ENCODE measurements around the gene NLRP1.

NLRP1 gene

DNA sequence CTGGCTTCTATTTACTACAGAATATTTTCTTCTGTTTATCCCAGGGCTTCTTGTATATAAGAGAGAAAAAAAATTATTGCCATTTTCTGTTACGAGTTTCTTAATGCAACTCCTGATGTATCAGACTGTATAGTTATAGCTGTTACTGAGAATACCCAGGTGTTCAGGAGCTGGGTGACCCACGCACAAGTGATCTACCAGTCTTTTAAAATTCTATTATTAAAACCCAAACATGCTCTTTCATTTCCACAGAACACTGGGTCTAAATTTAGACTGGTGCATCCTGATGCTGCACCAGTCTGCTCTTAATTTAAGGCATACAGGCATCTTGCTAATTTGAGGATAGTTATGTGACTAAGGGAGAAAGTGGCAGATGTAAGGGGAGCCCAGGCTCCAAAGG, 31.2 kb upstream of the NLRP1 start:
- no peak overlapping the region for H3K4me3 ChIP-seq (ENCODE audit: low read length in 2 of 2)
- no peaks in the 10 kb centered on the region for H3K9me3 ChIP-seq (ENCODE audit: control insufficient read depth in 2 of 2, low read length in 2 of 2)
- no peaks in the 10 kb centered on the region for H3K4me1 ChIP-seq (ENCODE audit: control insufficient read depth in 2 of 2, insufficient read depth in 2 of 2, low read length in 2 of 2)
- no peaks in the 10 kb centered on the region for H3K27me3 ChIP-seq (ENCODE audit: control insufficient read depth in 2 of 2, insufficient read depth in 2 of 2, low read length in 2 of 2)
- H3K36me3 ChIP-seq (ENCODE audit: control insufficient read depth in 2 of 2, insufficient read depth in 2 of 2, low read length in 2 of 2): no peaks in the 10 kb centered on the region
- H3K9ac ChIP-seq (ENCODE audit: low read depth in 1 of 2, low read length in 2 of 2): no peak overlapping the region
- no peak overlapping the region for H3K27ac ChIP-seq (ENCODE audit: low read depth in 2 of 2, low read length in 2 of 2)

DNA sequence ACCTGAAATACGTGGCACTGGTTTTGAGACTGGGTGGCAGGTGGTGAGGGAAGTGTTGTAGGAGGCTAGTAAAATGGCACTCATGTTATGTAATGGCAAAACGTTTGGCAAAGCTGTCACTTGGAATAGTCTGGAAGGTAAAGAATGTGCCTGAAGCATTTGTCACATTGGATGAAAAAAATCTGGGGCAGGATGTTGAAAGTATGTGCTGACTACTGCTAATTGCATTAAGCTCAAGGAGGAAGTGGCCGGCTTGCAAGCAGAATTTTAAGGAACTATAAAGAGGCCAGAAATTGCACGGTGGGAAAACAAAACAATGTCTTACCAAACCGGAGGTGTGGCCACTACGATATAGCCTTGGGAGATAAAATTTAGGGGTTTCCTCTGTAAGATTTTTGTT, 26.6 kb upstream of the NLRP1 start:
- Histone ChIP-seq H3K4me3 (ENCODE audit: low read length in 2 of 2) (no peak overlapping the region), H3K36me3 (ENCODE audit: control insufficient read depth in 2 of 2, insufficient read depth in 2 of 2, low read length in 2 of 2) (no peaks in the 10 kb centered on the region), H3K27me3 (ENCODE audit: control insufficient read depth in 2 of 2, insufficient read depth in 2 of 2, low read length in 2 of 2) (no peaks in the 10 kb centered on the region), H3K9me3 (ENCODE audit: control insufficient read depth in 2 of 2, low read length in 2 of 2) (no peaks in the 10 kb centered on the region), H3K4me1 (ENCODE audit: control insufficient read depth in 2 of 2, insufficient read depth in 2 of 2, low read length in 2 of 2) (no peaks in the 10 kb centered on the region), H3K9ac (ENCODE audit: low read depth in 1 of 2, low read length in 2 of 2) (no peak overlapping the region), H3K27ac (ENCODE audit: low read depth in 2 of 2, low read length in 2 of 2) (no peak overlapping the region)

DNA sequence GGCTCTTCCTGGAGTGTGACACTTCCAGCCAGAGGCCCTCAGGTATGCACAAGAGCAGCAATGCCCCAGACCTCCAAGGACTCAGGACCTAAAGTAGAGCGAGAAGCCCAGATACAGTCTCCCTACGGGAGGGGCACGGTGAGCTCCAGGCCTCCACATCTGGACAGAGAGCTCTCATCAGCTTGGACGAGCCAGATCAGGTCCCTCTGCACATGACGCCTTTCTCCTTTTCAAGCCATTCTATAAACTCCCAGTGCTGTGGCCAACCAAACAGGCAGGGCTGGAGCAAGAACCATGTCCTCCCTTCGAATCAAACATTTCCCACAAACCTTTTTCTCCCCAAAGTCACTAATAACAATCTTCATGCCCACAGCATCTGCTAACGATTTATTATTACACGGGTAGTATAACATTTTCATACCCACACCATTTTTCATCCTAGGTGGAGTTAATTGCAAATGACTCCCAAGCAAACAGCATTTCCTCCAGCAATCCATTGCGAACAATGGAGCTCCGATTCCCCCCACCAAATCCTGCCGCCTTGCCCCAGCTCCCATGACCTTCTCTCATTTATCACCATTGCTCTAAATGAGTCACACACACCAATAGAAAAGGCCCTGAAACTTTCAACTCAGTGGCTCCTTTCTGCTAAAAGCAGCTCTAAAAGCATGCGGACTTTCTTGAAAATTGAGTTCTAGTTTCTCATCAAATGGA, 24.2 kb upstream of the NLRP1 start:
- Histone ChIP-seq H3K9ac (ENCODE audit: low read depth in 1 of 2, low read length in 2 of 2) (no peak overlapping the region), H3K4me3 (ENCODE audit: low read length in 2 of 2) (no peak overlapping the region), H3K27ac (ENCODE audit: low read depth in 2 of 2, low read length in 2 of 2) (no peak overlapping the region), H3K36me3 (ENCODE audit: control insufficient read depth in 2 of 2, insufficient read depth in 2 of 2, low read length in 2 of 2) (no peaks in the 10 kb centered on the region), H3K4me1 (ENCODE audit: control insufficient read depth in 2 of 2, insufficient read depth in 2 of 2, low read length in 2 of 2) (no peaks in the 10 kb centered on the region), H3K9me3 (ENCODE audit: control insufficient read depth in 2 of 2, low read length in 2 of 2) (no peaks in the 10 kb centered on the region), H3K27me3 (ENCODE audit: control insufficient read depth in 2 of 2, insufficient read depth in 2 of 2, low read length in 2 of 2) (no peaks in the 10 kb centered on the region)

DNA sequence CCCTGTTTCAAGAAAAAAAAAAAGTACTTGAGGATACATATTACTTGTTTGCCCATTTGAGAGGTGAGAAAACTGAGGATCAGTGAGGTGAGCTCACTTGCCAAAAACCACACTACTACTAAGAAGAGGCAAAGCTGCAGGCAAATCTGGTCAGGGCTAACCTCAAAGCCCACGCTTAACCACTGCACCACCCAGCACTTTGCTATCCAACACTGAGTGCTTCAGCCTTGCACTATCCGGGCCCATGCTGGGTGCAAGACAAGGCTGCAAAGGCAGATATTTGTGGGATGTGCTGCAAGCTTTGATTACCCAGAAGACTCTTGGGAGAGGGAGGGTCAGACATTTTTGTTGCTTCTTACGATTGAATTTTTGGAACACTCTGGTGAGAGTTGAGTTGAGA, 23.6 kb upstream of the NLRP1 start:
- no peak overlapping the region for H3K27ac ChIP-seq (ENCODE audit: low read depth in 2 of 2, low read length in 2 of 2)
- H3K9me3 ChIP-seq (ENCODE audit: control insufficient read depth in 2 of 2, low read length in 2 of 2): no peaks in the 10 kb centered on the region
- H3K9ac ChIP-seq (ENCODE audit: low read depth in 1 of 2, low read length in 2 of 2): no peak overlapping the region
- H3K27me3 ChIP-seq (ENCODE audit: control insufficient read depth in 2 of 2, insufficient read depth in 2 of 2, low read length in 2 of 2): no peaks in the 10 kb centered on the region
- no peak overlapping the region for H3K4me3 ChIP-seq (ENCODE audit: low read length in 2 of 2)
- H3K36me3 ChIP-seq (ENCODE audit: control insufficient read depth in 2 of 2, insufficient read depth in 2 of 2, low read length in 2 of 2): no peaks in the 10 kb centered on the region
- H3K4me1 ChIP-seq (ENCODE audit: control insufficient read depth in 2 of 2, insufficient read depth in 2 of 2, low read length in 2 of 2): no peaks in the 10 kb centered on the region

DNA sequence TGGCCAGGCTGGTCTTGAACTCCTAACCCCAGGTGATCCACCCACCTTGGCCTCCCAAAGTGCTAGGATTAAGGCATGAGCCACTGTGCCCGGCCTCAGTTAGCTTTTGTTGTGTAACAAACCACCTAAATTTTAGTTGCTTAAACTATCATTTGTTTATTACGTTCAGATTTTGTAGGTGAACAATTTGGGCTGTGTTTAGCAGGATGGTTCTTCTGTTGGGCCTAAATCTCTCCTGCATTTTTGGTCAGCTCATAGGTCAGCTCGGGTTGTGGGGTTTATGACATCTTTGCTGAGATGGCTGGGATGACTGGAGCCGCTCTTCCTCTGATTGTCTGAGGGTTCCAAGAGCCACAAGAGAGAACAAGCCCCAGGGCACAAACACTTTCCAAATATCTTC, 21.1 kb upstream of the NLRP1 start:
- Histone ChIP-seq H3K36me3 (ENCODE audit: control insufficient read depth in 2 of 2, insufficient read depth in 2 of 2, low read length in 2 of 2) (no peaks in the 10 kb centered on the region), H3K27me3 (ENCODE audit: control insufficient read depth in 2 of 2, insufficient read depth in 2 of 2, low read length in 2 of 2) (no peaks in the 10 kb centered on the region), H3K9ac (ENCODE audit: low read depth in 1 of 2, low read length in 2 of 2) (no peak overlapping the region), H3K4me1 (ENCODE audit: control insufficient read depth in 2 of 2, insufficient read depth in 2 of 2, low read length in 2 of 2) (no peaks in the 10 kb centered on the region), H3K9me3 (ENCODE audit: control insufficient read depth in 2 of 2, low read length in 2 of 2) (no peaks in the 10 kb centered on the region), H3K4me3 (ENCODE audit: low read length in 2 of 2) (no peak overlapping the region), H3K27ac (ENCODE audit: low read depth in 2 of 2, low read length in 2 of 2) (no peak overlapping the region)

DNA sequence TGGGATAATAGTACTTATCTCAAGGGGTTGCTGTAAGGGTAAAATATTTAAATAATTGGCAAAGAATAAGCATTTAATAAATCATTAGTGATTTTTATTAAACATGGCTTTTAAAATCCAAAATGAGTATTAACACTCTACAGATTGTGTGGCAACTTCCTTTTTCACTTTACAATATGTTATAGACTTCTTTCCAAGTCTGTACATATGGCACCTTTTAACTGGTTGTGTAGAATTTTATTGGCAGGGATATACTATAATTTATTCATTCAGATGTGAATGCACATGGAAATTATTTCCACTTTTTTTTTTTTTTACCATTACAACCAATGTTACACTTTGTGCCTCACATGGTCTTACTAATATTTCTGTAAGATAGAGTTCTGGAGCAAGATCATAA, 15.7 kb upstream of the NLRP1 start:
- Histone ChIP-seq H3K4me1 (ENCODE audit: control insufficient read depth in 2 of 2, insufficient read depth in 2 of 2, low read length in 2 of 2) (no peaks in the 10 kb centered on the region), H3K36me3 (ENCODE audit: control insufficient read depth in 2 of 2, insufficient read depth in 2 of 2, low read length in 2 of 2) (no peaks in the 10 kb centered on the region), H3K9me3 (ENCODE audit: control insufficient read depth in 2 of 2, low read length in 2 of 2) (no peaks in the 10 kb centered on the region), H3K27ac (ENCODE audit: low read depth in 2 of 2, low read length in 2 of 2) (no peak overlapping the region), H3K27me3 (ENCODE audit: control insufficient read depth in 2 of 2, insufficient read depth in 2 of 2, low read length in 2 of 2) (peaks cover 0 to 6% of the 10 kb centered on the region in 2 donors), H3K9ac (ENCODE audit: low read depth in 1 of 2, low read length in 2 of 2) (no peak overlapping the region), H3K4me3 (ENCODE audit: low read length in 2 of 2) (no peak overlapping the region)

DNA sequence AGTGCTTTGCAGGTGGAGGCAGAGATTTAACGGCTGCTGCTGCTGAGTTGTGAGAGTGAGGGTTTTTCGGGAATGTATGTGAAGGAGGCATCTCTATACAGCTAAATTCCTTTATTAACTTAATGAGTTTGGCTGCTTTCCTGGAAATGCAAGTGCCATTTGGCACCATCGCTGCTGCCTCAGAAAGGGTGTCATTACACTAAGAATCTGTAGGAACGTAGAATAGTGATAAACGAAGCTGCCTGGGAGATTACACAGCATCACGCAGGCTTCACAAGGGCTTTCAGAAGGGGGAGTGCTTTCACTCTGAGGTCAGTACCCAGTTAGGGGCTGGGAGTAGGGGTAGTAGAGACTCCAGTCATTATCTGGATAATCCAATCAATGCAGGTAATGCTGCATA, 14.1 kb upstream of the NLRP1 start:
- Histone ChIP-seq H3K9ac (ENCODE audit: low read depth in 1 of 2, low read length in 2 of 2) (no peak overlapping the region), H3K27ac (ENCODE audit: low read depth in 2 of 2, low read length in 2 of 2) (no peak overlapping the region), H3K27me3 (ENCODE audit: control insufficient read depth in 2 of 2, insufficient read depth in 2 of 2, low read length in 2 of 2) (peaks cover 0 to 9% of the 10 kb centered on the region in 2 donors)

DNA sequence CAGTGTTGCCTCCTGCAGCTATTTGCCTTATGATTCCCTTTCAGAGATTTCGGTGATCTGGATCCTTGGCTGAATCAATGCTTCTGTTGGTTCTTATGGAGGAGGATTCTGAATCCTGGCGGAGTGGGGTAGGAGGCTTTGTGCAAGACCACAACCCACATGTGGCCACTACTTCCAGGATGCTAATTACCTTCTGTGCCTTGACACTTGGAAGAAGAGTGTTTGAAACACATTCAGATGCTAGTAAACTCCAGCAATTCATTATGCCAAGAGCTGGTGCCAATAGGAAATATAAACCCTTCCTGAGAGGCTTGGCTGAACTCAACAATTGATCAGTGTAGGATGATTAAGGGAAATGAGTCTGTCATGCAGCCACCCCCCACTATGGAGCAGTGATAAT, 12.1 kb upstream of the NLRP1 start:
- Histone ChIP-seq H3K4me1 (ENCODE audit: control insufficient read depth in 2 of 2, insufficient read depth in 2 of 2, low read length in 2 of 2) (no peaks in the 10 kb centered on the region), H3K27ac (ENCODE audit: low read depth in 2 of 2, low read length in 2 of 2) (no peak overlapping the region), H3K9ac (ENCODE audit: low read depth in 1 of 2, low read length in 2 of 2) (no peak overlapping the region), H3K27me3 (ENCODE audit: control insufficient read depth in 2 of 2, insufficient read depth in 2 of 2, low read length in 2 of 2) (peaks cover 0 to 15% of the 10 kb centered on the region in 2 donors), H3K36me3 (ENCODE audit: control insufficient read depth in 2 of 2, insufficient read depth in 2 of 2, low read length in 2 of 2) (no peaks in the 10 kb centered on the region), H3K9me3 (ENCODE audit: control insufficient read depth in 2 of 2, low read length in 2 of 2) (no peaks in the 10 kb centered on the region), H3K4me3 (ENCODE audit: low read length in 2 of 2) (no peak overlapping the region)

More for the DNA sequence above, 14.1 kb upstream of the NLRP1 start:
- no peak overlapping the region for H3K4me3 ChIP-seq (ENCODE audit: low read length in 2 of 2)
- H3K36me3 ChIP-seq (ENCODE audit: control insufficient read depth in 2 of 2, insufficient read depth in 2 of 2, low read length in 2 of 2): no peaks in the 10 kb centered on the region
- H3K9me3 ChIP-seq (ENCODE audit: control insufficient read depth in 2 of 2, low read length in 2 of 2): no peaks in the 10 kb centered on the region
- no peaks in the 10 kb centered on the region for H3K4me1 ChIP-seq (ENCODE audit: control insufficient read depth in 2 of 2, insufficient read depth in 2 of 2, low read length in 2 of 2)

DNA sequence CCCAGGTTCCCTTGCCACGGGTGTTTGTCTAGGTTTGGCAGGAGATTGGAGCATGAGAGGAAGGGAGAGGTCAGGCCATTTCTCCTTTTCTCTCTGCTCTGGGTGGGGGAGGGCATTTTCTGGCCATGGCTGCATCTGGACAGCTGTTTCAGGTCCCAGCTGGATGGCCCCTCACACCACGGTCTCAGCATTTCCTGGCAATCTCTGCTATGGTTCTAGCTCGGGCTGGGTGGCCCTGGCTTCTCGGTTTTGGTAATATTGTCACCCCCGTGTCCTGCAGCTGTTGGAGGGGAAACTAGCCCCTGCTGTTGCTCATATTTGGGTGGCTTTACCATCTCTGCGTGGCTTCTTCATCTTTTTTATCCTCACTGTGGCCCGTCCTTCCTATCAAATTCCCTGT, 11.5 kb upstream of the NLRP1 start:
- no peak overlapping the region for H3K9ac ChIP-seq (ENCODE audit: low read depth in 1 of 2, low read length in 2 of 2)
- H3K4me1 ChIP-seq (ENCODE audit: control insufficient read depth in 2 of 2, insufficient read depth in 2 of 2, low read length in 2 of 2): no peaks in the 10 kb centered on the region
- no peaks in the 10 kb centered on the region for H3K9me3 ChIP-seq (ENCODE audit: control insufficient read depth in 2 of 2, low read length in 2 of 2)
- no peaks in the 10 kb centered on the region for H3K36me3 ChIP-seq (ENCODE audit: control insufficient read depth in 2 of 2, insufficient read depth in 2 of 2, low read length in 2 of 2)
- no peak overlapping the region for H3K27ac ChIP-seq (ENCODE audit: low read depth in 2 of 2, low read length in 2 of 2)
- no peak overlapping the region for H3K4me3 ChIP-seq (ENCODE audit: low read length in 2 of 2)
- peaks cover 0 to 15% of the 10 kb centered on the region in 2 donors for H3K27me3 ChIP-seq (ENCODE audit: control insufficient read depth in 2 of 2, insufficient read depth in 2 of 2, low read length in 2 of 2)

DNA sequence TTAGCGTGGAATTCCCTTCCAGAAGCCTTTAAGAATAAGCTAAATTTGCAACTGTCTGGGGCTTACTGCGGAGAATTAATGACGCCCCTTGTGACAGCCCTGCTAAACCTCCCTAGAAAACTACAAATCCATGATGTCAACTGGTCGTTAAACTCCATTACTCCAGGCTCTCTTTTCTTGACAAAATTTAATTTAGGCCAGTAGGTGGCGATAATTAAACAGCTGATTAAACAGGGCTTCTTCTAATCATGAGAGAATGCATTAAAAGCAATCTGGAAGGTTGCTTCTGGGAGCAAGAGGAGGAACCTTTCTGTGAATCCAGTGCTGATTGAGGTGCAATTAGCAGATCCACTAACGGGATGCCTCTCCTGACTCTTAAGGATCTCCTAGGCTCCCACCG, 8.1 kb upstream of the NLRP1 start:
- no peak overlapping the region for H3K4me3 ChIP-seq (ENCODE audit: low read length in 2 of 2)
- no peaks in the 10 kb centered on the region for H3K4me1 ChIP-seq (ENCODE audit: control insufficient read depth in 2 of 2, insufficient read depth in 2 of 2, low read length in 2 of 2)
- no peaks in the 10 kb centered on the region for H3K36me3 ChIP-seq (ENCODE audit: control insufficient read depth in 2 of 2, insufficient read depth in 2 of 2, low read length in 2 of 2)
- H3K9me3 ChIP-seq (ENCODE audit: control insufficient read depth in 2 of 2, low read length in 2 of 2): no peaks in the 10 kb centered on the region
- peaks cover 0 to 14% of the 10 kb centered on the region in 2 donors for H3K27me3 ChIP-seq (ENCODE audit: control insufficient read depth in 2 of 2, insufficient read depth in 2 of 2, low read length in 2 of 2)
- no peak overlapping the region for H3K27ac ChIP-seq (ENCODE audit: low read depth in 2 of 2, low read length in 2 of 2)
- H3K9ac ChIP-seq (ENCODE audit: low read depth in 1 of 2, low read length in 2 of 2): no peak overlapping the region

DNA sequence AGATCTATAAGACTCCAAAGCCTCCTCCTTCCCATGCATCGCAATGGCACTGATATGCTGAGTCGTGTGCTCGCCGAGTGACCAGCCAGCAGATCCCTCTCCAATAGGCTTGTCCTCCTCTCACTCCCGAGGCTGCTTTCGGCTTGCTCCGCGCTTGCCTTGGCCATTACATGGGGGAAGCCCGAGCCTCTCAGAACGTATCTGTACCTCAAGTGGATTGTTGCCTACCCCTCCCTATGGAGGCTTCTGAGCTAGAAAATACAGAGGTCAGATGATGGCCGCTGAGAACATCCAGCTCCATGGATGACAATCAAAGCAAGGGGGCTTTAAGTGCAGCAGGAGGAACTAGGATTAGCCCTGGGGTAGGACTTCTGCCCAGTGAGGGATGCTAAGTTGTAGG, 7.7 kb upstream of the NLRP1 start:
- Histone ChIP-seq H3K4me1 (ENCODE audit: control insufficient read depth in 2 of 2, insufficient read depth in 2 of 2, low read length in 2 of 2) (no peaks in the 10 kb centered on the region), H3K27ac (ENCODE audit: low read depth in 2 of 2, low read length in 2 of 2) (no peak overlapping the region), H3K27me3 (ENCODE audit: control insufficient read depth in 2 of 2, insufficient read depth in 2 of 2, low read length in 2 of 2) (peaks cover 0 to 14% of the 10 kb centered on the region in 2 donors), H3K36me3 (ENCODE audit: control insufficient read depth in 2 of 2, insufficient read depth in 2 of 2, low read length in 2 of 2) (no peaks in the 10 kb centered on the region), H3K9ac (ENCODE audit: low read depth in 1 of 2, low read length in 2 of 2) (no peak overlapping the region), H3K4me3 (ENCODE audit: low read length in 2 of 2) (no peak overlapping the region), H3K9me3 (ENCODE audit: control insufficient read depth in 2 of 2, low read length in 2 of 2) (no peaks in the 10 kb centered on the region)
